Endometrial microvascular endothelial cells (primary cell): Measurements from ENCODE around the gene COL1A1. TPM values are rescaled to one million over a fixed set of nuclear protein-coding genes. Genes with fewer than 3 reads are reported as not detected.

ENCODE experiments used
- in situ Hi-C: cut with HindIII; loops from 2 replicates; pipeline ENCODE4 v1.10.0; 2017; ENCODE audit warnings: low sequenced_read_pairs, low pct_unique_long_range_greater_than_20kb; ENCODE audit errors: inconsistent ontology term
- total RNA-seq: library from RNA; depleted of rRNA; stranded (reverse); fragments of >200 nt; gene quantifications from one replicate; pipeline ENCODE4 v1.2.3, GENCODE V29; 2015; ENCODE audit errors: inconsistent ontology term

Gene COL1A1
- total RNA-seq, 1 donor from 2014 or later, result 95.4 TPM

- in situ Hi-C loops, result no loop called here
Measured at GRCh38 chr17:50149417-50150353, 51.7 kb downstream of the COL1A1 start.

GRCh38 chr17:50149091-50149416, 52.4 kb downstream of the COL1A1 start:
- in situ Hi-C loops, result no loop called here

- in situ Hi-C loops, result no loop called here
Measured at GRCh38 chr17:50148226-50149090, 53.0 kb downstream of the COL1A1 start.

GRCh38 chr17:50147841-50148225, 53.6 kb downstream of the COL1A1 start:
- in situ Hi-C loops, result no loop called here

- in situ Hi-C loops, result no loop called here
Measured at GRCh38 chr17:50146927-50147665, 54.3 kb downstream of the COL1A1 start.

GRCh38 chr17:50146230-50146926, 55.1 kb downstream of the COL1A1 start:
- in situ Hi-C loops, result no loop called here

- in situ Hi-C loops, result no loop called here
Measured at GRCh38 chr17:50145532-50146229, 55.8 kb downstream of the COL1A1 start.

- in situ Hi-C loops, result no loop called here
Measured at GRCh38 chr17:50144845-50145531, 56.4 kb downstream of the COL1A1 start.

- in situ Hi-C loops, result no loop called here
Measured at GRCh38 chr17:50144355-50144754, 57.1 kb downstream of the COL1A1 start.

GRCh38 chr17:50143461-50144176, 57.8 kb downstream of the COL1A1 start:
- in situ Hi-C loops, result no loop called here

GRCh38 chr17:50141745-50142110, 59.7 kb downstream of the COL1A1 start:
- in situ Hi-C loops, result no loop called here

GRCh38 chr17:50141026-50141744, 60.2 kb downstream of the COL1A1 start:
- in situ Hi-C loops, result no loop called here

- in situ Hi-C loops, result no loop called here
Measured at GRCh38 chr17:50139950-50140885, 61.2 kb downstream of the COL1A1 start.

GRCh38 chr17:50139185-50139783, 62.1 kb downstream of the COL1A1 start:
- in situ Hi-C loops, result no loop called here

- in situ Hi-C loops, result no loop called here
Measured at GRCh38 chr17:50137042-50137441, 64.4 kb downstream of the COL1A1 start.
